Activated naive CD8-positive, alpha-beta T cell treated with anti-CD3 and anti-CD28 coated beads for 36 hours (primary cell): ENCODE results near the gene C16orf86. TPM values are rescaled to one million over a fixed set of nuclear protein-coding genes. Genes with fewer than 3 reads are reported as not detected.
A peak's percentile ranks its signal among the peaks of the same experiment; 100 is the strongest.

Experiments
- DNase-seq: peaks from one replicate; pipeline ENCODE4 v3.0.0; 2021
- H3K27ac Mint-ChIP-seq: one replicate; pipeline ENCODE4 v1.8.0; 2022; ENCODE audit warnings: mild to moderate bottlenecking, moderate library complexity, mixed read lengths
- H3K27me3 Mint-ChIP-seq: one replicate; pipeline ENCODE4 v1.8.0; 2022; ENCODE audit warnings: mild to moderate bottlenecking, mixed read lengths
- H3K36me3 Mint-ChIP-seq: one replicate; pipeline ENCODE4 v1.8.0; 2021; ENCODE audit warnings: mild to moderate bottlenecking, mixed read lengths
- H3K4me1 Mint-ChIP-seq: one replicate; pipeline ENCODE4 v1.8.0; 2021; ENCODE audit warnings: mixed read lengths
- H3K4me3 Mint-ChIP-seq: one replicate; pipeline ENCODE4 v1.8.0; 2022; ENCODE audit warnings: mild to moderate bottlenecking, moderate library complexity, mixed read lengths
- H3K9me3 Mint-ChIP-seq: one replicate; pipeline ENCODE4 v1.8.0; 2022; ENCODE audit warnings: mixed read lengths
- total RNA-seq, 2 experiments: library from RNA; stranded (reverse); gene quantifications; one replicate each; pipeline ENCODE4 v1.2.3, GENCODE V29; 2021

Gene C16orf86, protein sequence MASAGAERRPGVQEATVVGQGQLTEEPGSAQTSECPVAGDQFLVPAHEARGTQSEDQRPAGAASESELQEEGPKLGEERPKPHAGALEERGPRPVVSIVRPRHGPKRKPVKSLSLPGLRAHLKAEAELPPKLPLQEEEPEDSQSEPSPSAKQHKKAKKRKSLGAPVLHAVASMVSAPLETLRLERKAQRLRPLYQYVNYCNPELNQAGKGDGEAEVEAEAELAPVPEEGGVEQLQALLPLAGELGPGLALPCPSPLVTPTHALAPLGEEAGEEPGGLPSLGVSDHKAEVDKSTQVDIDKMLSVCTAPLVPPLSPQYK
- total RNA-seq = 1 to 10 TPM; 1.3 to 1.8 TPM

DNA sequence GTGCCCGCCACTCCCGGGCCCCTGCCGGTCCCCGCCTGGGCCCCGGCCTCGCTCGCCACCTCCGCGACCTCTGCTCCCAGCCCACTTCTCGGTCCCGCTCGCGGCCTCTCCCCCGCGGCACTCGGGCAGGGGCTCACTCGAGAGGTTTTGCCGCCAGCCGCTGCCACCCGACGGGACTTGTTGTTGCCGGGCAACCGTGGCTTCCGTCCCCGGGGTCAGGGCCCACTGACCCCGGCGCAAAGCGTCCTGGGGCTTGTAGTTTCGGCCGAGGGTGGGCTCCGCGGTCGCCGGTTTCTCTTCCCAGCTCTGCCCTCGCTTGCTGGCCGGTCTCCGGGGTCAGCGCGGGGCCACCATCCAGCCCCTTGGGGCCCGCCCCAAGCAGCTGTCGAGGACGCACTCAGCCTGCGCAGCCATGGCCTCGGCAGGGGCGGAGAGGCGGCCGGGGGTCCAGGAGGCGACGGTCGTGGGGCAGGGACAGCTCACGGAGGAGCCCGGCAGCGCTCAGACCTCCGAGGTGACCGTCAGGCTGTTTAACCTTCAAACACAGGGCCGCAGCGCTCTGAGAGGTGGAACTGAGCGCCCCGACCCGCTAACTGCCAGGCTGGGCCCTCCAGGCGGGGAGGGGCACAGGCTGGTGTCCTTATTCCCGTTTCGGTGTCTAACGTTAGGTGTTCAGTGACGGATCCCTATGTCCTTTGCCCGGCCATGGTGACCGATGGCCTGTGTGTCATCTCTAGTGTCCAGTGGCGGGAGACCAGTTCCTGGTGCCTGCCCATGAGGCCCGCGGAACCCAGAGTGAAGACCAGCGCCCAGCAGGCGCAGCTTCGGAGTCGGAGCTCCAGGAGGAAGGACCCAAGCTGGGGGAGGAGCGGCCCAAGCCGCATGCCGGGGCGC, at the start of gene C16orf86, which contains the start of gene ENKD1:
Gene C16orf86, plus strand, starts transcription at position 256 of the 894 bp plus-strand sequence. Its CDS starts 157 bp downstream, at position 413.
Gene ENKD1, minus strand, starts transcription at position 192 of the 894 bp plus-strand sequence. CDS start 308 bp downstream, outside the sequence.
- peaks cover 1% of the 10 kb centered on the region for H3K36me3 Mint-ChIP-seq
- no peaks in the 10 kb centered on the region for H3K9me3 Mint-ChIP-seq
- H3K4me1 Mint-ChIP-seq = peaks cover 14% of the 10 kb centered on the region
- peak; percentile 84 for DNase-seq
- H3K27ac Mint-ChIP-seq = peak within 1 kb of the TSS; percentile 82
- H3K4me3 Mint-ChIP-seq = peak within 1 kb of the TSS; percentile 91
- no peaks in the 10 kb centered on the region for H3K27me3 Mint-ChIP-seq

DNA sequence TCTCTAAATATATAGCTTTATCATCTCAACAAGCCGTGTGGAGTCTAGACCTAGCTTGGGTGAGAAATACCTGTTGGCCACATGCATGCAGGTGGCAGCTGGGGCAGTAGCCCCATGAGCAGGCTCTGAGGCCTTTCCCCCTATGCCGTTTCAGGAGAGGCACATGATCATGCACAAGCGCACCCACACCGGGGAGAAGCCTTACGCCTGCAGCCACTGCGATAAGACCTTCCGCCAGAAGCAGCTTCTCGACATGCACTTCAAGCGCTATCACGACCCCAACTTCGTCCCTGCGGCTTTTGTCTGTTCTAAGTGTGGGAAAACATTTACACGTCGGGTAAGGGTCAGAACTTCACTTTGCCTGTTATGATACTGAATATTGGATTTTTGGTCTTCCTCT, 38.4 kb upstream of the C16orf86 start:
- Mint-ChIP-seq H3K27me3 (no peaks in the 10 kb centered on the region), H3K9me3 (no peaks in the 10 kb centered on the region), H3K27ac (no peak overlapping the region), H3K36me3 (peaks cover 20% of the 10 kb centered on the region), H3K4me3 (no peak overlapping the region), H3K4me1 (no peaks in the 10 kb centered on the region)
- DNase-seq = no peak

DNA sequence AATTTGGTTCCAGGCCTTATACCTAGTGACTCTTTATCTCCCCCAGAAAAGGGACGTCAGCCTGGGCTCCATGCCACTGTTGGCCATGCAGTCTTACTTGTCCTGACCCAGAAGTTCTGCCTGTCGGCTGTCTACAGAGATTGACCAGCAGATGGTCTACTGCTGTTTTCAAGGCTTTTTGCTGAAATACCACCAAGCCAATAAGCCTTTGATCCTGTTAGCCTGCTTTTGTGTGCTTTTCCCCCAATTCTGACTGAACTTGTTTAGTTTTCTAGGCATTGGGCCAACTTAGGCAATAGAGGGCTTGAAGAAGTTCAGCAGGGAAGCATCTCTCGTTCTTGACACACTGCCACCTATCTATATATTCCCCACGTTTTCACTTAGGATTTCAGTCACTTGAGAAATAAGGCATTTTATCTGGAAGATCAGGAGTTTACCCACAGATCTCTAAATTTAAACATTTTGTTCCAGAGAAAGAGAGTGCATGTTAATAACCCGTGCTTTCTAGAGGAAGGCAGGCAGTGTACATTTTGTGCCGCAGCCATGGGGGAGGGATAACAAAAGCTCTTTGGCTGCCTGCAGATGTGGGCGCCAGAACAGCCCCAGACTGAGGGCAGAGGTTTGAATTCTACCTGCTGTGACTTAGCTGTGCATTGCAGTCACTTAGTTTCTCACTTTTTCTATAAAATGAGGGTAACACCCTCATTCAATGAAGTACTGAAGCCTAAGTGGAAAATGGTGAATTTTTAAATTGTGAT, 34.0 kb upstream of the C16orf86 start:
- DNase-seq = no peak
- H3K27ac Mint-ChIP-seq = no peak overlapping the region
- no peaks in the 10 kb centered on the region for H3K4me1 Mint-ChIP-seq
- H3K36me3 Mint-ChIP-seq = peaks cover 14% of the 10 kb centered on the region
- no peaks in the 10 kb centered on the region for H3K9me3 Mint-ChIP-seq
- no peak overlapping the region for H3K4me3 Mint-ChIP-seq
- no peaks in the 10 kb centered on the region for H3K27me3 Mint-ChIP-seq

DNA sequence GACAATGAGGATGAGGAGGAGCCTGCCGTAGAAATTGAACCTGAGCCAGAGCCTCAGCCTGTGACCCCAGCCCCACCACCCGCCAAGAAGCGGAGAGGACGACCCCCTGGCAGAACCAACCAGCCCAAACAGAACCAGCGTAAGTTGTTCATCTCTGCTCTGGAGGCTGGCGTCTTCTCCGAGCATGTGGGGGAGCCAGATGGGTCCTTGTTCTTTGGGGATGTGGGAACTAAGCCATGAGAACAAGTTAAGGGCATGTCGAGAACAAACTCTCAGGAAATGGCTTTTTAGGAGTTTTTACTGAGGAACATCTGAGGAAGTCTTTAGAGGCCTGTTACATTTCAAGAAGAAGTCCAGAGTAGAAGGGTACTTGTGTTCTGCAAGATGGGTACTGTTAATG, 29.9 kb upstream of the C16orf86 start:
- Mint-ChIP-seq H3K36me3 (peaks cover 5% of the 10 kb centered on the region), H3K27me3 (no peaks in the 10 kb centered on the region), H3K27ac (no peak overlapping the region), H3K4me3 (no peak overlapping the region), H3K9me3 (no peaks in the 10 kb centered on the region), H3K4me1 (no peaks in the 10 kb centered on the region)
- no peak for DNase-seq

DNA sequence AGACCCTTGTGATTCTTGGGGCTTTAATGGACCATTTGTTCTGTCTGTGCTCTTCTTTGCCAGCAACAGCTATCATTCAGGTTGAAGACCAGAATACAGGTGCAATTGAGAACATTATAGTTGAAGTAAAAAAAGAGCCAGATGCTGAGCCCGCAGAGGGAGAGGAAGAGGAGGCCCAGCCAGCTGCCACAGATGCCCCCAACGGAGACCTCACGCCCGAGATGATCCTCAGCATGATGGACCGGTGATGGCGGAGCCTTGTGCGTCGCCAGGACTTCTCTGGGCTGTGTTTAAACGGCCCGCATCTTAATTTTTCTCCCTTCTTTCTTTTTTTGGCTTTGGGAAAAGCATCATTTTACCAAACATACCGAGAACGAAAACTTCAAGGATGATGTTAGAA, 29.0 kb upstream of the C16orf86 start:
- H3K4me1 Mint-ChIP-seq = no peaks in the 10 kb centered on the region
- no peak overlapping the region for H3K27ac Mint-ChIP-seq
- no peaks in the 10 kb centered on the region for H3K27me3 Mint-ChIP-seq
- peaks cover 5% of the 10 kb centered on the region for H3K36me3 Mint-ChIP-seq
- no peak overlapping the region for H3K4me3 Mint-ChIP-seq
- DNase-seq = no peak
- no peaks in the 10 kb centered on the region for H3K9me3 Mint-ChIP-seq

DNA sequence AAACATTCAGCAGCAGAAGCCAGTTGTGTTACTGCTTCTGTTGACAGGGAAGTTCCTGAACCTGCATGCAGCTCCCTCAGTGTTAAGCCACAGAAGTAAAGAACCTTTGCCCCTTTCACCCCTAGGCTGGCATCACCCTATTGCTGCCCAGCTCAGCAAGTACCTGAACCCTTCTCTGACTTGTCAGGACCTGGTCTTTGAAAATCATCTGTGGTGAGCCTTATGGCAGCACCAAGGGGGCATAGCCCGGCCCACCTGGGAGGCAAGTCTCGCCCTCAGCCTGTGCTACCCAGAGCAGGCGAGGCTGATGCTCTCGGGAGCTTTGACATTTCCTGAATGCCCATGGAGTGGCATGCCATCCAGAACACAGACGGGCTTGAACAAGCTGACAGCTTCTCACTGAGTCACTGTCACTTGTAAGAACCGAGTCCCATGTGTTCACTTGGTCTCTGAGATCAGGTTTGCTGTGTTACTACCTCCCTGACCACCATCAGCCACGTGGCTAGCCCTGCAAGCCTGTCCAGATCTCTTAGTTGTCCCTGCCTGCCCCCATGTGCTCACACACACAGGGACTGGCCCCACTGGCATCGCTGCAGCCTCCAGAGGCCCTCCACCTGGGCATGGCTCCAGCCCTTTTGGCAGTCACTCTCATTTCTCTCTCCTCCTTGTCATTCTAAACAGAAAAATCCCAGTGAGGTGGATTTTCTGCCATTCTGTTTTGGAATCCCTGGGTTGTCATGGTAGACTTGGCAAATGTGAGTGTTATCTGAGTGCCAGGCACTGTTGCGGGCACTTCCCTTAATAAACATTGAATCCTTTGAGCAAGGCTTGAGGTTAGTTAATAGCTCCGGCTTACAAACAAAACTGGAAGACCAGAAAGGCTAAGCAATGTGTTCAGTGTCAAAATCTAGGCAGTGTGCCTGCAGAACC, 24.6 kb upstream of the C16orf86 start:
- no peak overlapping the region for H3K27ac Mint-ChIP-seq
- DNase-seq = no peak
- H3K27me3 Mint-ChIP-seq = no peaks in the 10 kb centered on the region
- H3K4me3 Mint-ChIP-seq = no peak overlapping the region
- peaks cover 9% of the 10 kb centered on the region for H3K4me1 Mint-ChIP-seq
- no peaks in the 10 kb centered on the region for H3K9me3 Mint-ChIP-seq
- peaks cover 1% of the 10 kb centered on the region for H3K36me3 Mint-ChIP-seq

DNA sequence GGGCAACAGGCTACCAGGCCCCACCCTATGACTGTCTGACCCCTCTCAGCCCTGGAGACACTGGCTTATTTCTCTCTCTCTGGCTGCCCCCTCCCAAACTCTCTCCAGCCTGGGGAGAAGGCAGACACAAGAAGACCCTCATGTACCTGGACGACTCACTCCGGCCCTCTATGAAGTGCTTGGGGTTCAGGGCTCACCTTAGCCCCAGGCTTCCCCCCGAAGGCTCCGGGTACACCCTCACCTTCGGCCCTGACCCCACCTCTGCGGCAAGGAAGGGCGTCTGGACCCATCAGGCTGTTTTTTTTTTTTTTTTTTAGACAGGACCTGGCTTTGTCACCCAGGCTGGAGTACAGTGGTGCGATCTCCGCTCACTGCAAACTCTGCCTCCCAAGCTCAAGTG, 22.6 kb upstream of the C16orf86 start:
- H3K27ac Mint-ChIP-seq = peak overlapping the region; percentile 51
- H3K36me3 Mint-ChIP-seq = no peaks in the 10 kb centered on the region
- H3K27me3 Mint-ChIP-seq = no peaks in the 10 kb centered on the region
- peak overlapping the region; percentile 75 for H3K4me3 Mint-ChIP-seq
- H3K9me3 Mint-ChIP-seq = no peaks in the 10 kb centered on the region
- no peak for DNase-seq
- H3K4me1 Mint-ChIP-seq = peaks cover 9% of the 10 kb centered on the region

DNA sequence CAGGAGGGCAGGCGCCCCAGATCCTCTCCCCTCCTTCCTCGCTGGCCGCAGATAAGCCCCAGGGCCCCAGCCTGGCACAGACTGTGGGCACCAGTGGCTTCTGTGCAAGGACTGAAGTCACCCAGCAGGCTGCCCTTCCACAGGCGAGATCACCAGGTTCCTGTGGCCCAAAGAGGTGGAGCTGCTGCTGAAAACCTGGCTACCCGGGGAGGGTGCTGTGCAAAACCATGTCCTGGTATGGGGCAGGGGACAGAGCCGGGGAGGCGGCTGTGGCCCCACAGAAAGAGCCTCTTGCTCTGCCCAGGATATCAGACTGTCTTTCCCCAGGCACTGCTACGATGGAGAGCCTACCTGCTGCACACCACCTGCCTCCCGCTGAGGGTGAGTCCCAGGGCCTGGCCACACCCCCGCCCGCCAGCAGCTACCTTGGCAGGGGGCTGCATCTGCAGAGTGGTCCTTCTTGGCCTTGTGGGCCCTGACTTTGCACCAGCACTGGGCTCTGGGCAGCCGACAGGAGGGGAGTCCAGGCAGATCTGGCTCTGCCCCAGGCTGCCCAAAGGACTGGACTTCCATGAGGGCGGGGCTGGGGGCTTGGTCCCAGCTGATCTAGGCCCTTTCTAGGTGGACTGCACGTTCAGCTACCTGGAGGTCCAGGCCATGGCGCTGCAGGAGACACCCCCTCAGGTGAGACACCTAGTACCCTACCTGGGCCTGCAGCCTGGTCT, 21.1 kb upstream of the C16orf86 start:
- Mint-ChIP-seq H3K36me3 (peaks cover 3% of the 10 kb centered on the region), H3K9me3 (no peaks in the 10 kb centered on the region), H3K27me3 (no peaks in the 10 kb centered on the region), H3K4me1 (peaks cover 9% of the 10 kb centered on the region), H3K27ac (peak overlapping the region; percentile 95), H3K4me3 (peak overlapping the region; percentile 90)
- no peak for DNase-seq

DNA sequence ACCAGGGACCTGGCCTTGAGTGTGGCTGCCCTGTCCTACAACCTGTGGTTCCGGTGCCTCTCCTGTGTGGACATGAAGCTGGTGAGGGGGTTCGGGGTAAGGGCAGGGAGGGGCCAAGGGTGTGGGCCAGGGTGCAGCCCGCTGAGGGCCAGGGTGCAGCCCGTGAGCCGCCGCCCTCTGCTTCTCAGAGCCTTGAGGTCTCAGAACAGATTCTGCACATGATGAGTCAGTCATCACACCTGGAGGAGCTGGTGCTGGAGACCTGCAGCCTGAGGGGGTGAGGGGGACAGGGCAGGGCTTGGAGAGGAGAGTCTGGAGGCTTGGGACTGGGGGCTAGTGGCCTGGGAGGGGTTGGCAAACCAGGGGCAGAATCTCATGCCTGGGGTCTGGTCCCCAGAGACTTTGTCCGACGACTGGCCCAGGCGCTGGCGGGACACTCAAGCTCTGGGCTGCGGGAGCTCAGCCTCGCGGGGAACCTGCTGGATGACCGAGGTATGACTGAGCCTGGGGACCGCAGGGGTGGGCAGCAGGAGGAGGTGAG, 19.4 kb upstream of the C16orf86 start:
- Mint-ChIP-seq H3K9me3 (no peaks in the 10 kb centered on the region), H3K4me1 (peaks cover 9% of the 10 kb centered on the region), H3K27ac (no peak overlapping the region), H3K36me3 (peaks cover 8% of the 10 kb centered on the region), H3K4me3 (no peak overlapping the region), H3K27me3 (no peaks in the 10 kb centered on the region)
- DNase-seq = no peak

DNA sequence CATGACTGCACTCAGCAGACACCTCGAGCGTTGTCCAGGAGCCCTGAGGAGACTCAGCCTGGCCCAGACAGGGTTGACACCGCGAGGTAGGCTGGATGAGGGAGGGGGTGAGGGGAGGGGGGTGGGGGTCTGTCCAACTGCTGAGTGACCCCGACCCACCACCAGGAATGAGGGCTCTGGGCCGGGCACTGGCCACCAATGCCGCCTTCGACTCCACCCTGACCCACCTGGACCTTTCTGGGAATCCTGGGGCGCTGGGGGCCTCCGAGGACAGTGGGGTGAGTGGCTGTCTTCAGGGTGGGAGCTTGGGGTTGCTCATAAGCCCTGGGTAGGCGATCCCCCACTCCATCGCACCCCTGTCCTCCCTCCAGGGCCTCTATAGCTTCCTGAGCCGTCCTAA, 18.9 kb upstream of the C16orf86 start:
- Mint-ChIP-seq H3K27ac (no peak overlapping the region), H3K4me1 (peaks cover 9% of the 10 kb centered on the region), H3K4me3 (no peak overlapping the region), H3K9me3 (no peaks in the 10 kb centered on the region), H3K27me3 (no peaks in the 10 kb centered on the region), H3K36me3 (peaks cover 8% of the 10 kb centered on the region)
- no peak for DNase-seq

DNA sequence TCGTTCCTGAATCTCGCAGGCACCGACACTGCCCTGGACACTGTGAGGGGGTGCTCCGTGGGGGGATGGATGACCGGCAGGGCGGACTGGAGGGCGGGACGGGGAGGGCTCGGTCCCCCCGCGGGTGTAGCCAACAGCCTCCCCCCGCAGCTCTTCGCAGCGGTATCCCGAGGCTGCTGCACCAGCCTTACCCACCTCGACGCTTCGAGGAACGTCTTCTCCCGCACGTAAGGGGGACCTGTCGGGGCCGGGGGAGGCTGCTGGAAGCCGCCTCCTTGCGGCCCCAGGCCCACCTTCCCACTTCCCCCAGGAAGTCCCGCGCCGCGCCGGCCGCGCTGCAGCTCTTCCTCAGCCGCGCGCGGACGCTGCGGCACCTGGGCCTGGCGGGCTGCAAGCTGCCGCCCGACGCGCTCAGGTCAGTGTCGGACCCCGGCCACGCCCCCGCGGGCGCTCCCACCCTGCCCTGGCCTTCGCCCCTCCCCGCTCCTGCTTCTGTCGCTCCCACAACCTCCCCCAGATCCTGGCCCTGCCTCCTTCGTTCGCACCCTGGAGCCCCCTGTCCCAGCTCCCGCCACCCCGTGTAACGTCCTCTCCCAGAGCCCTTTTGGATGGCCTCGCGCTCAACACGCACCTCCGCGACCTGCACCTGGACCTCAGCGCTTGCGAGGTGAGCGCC, 18.4 kb upstream of the C16orf86 start:
- no peak for DNase-seq
- Mint-ChIP-seq H3K36me3 (peaks cover 8% of the 10 kb centered on the region), H3K9me3 (no peaks in the 10 kb centered on the region), H3K27me3 (no peaks in the 10 kb centered on the region), H3K27ac (no peak overlapping the region), H3K4me3 (no peak overlapping the region), H3K4me1 (peaks cover 9% of the 10 kb centered on the region)

DNA sequence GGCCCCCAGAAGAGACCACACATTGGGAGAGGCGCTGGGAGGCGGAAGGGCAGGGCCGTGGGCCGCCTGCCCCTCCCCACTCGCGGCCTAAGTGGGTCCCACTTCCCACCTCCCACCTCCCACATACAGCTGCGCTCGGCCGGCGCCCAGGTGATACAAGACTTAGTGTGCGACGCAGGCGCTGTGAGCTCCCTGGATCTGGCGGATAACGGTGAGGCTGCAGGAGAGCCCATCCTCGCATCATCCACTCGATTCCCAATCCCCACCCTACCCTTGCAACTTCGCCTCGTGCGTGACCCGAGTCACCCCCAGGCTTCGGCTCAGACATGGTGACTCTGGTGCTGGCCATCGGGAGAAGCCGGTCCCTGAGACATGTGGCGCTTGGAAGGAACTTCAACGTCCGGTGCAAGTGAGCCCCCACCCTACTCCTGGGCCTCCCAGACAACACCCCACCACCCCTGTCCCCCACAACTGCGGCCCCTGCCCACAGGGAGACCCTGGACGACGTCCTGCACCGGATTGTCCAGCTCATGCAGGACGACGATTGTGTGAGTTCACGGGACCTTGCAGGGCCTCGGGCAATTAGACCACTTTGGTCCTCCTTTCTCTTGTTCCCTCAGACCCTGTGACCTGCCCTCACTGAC, 17.7 kb upstream of the C16orf86 start:
- Mint-ChIP-seq H3K27ac (no peak overlapping the region), H3K9me3 (no peaks in the 10 kb centered on the region), H3K36me3 (peaks cover 8% of the 10 kb centered on the region), H3K4me1 (peaks cover 9% of the 10 kb centered on the region), H3K27me3 (no peaks in the 10 kb centered on the region), H3K4me3 (no peak overlapping the region)
- DNase-seq = no peak
